ENCODE measurements around the gene TRERF1.

DNA sequence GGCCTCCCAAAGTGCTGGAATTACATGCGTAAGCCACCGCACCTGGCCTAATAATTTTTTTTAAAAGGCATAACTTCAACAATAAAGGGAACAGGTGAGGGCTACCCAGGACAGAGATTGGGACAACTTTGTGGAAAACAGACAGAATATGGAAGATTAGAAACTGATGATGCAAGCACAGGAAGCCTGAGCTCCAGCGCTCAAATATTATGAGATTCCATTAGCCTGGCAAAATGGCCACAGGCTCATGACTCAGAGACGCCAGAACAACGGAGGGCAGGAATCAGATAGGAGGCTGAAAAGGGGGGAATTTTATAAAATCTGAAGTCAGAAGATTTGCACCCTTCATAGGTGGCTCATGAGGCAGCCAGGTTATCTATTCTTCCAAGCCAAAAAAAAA is 131.0 kb downstream of the TRERF1 start:
- no peak for TF ChIP-seq CTCF (IDR thresholded peaks at IDR 0.05)
- no peak for TF ChIP-seq POLR2A (IDR thresholded peaks at IDR 0.05)

Measured in testis (tissue), 2 donors.